Astrocyte (in vitro differentiated cells and primary cell): Measurements from ENCODE around the gene IGFBP7.
"Not testable (repeated sequence)": the region's sequence is repeated elsewhere in the genome, so short reads cannot be mapped to it uniquely, and the experiment has no call there.

Experiments used
- EZH2 ChIP-seq: IDR thresholded peaks from 2 replicates; pipeline ENCODE4 v1.6.1; 2012; ENCODE audit warnings: mild to moderate bottlenecking, low read length, inconsistent platforms; ENCODE audit not compliant: insufficient read depth
- TF ChIP-seq, protein P1 (sequence below): IDR thresholded peaks from 2 replicates; pipeline ENCODE4 v1.5.1; 2011; ENCODE audit warnings: low read depth, mild to moderate bottlenecking, inconsistent platforms, low read length, moderate library complexity; ENCODE audit not compliant: insufficient read depth

- TF ChIP-seq, protein P1, sequence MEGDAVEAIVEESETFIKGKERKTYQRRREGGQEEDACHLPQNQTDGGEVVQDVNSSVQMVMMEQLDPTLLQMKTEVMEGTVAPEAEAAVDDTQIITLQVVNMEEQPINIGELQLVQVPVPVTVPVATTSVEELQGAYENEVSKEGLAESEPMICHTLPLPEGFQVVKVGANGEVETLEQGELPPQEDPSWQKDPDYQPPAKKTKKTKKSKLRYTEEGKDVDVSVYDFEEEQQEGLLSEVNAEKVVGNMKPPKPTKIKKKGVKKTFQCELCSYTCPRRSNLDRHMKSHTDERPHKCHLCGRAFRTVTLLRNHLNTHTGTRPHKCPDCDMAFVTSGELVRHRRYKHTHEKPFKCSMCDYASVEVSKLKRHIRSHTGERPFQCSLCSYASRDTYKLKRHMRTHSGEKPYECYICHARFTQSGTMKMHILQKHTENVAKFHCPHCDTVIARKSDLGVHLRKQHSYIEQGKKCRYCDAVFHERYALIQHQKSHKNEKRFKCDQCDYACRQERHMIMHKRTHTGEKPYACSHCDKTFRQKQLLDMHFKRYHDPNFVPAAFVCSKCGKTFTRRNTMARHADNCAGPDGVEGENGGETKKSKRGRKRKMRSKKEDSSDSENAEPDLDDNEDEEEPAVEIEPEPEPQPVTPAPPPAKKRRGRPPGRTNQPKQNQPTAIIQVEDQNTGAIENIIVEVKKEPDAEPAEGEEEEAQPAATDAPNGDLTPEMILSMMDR, result not testable (repeated sequence)
- not testable (repeated sequence) for TF ChIP-seq EZH2
Measured at GRCh38 chr4:57047046-57047445, 63.1 kb downstream of the IGFBP7 start.
